GM23338 (cell line): ENCODE results near the gene RXFP1. TPM values are rescaled to one million over a fixed set of nuclear protein-coding genes. Genes with fewer than 3 reads are reported as not detected.

Source experiments
- ATAC-seq: fragments of 200-7000 bp; cut with Tn5 transposase; 3 replicates; pipeline ENCODE4 v1.9.1; 2020
- DNase-seq: peaks from one replicate; pipeline ENCODE4 v3.0.0-alpha.2; 2015; ENCODE audit warnings: low spot score
- H2AFZ ChIP-seq: fragments of 200-600 bp; sonication (generic); 2 replicates; pipeline ENCODE4 v1.8.0; 2016; ENCODE audit warnings: antibody characterized with exemption, mild to moderate bottlenecking, moderate library complexity
- H3F3A ChIP-seq: fragments of 200-600 bp; sonication (generic); replicated peaks from 2 replicates; pipeline ENCODE4 v1.8.0; 2017; ENCODE audit warnings: antibody characterized with exemption, mixed run types, low read depth
- H3K27ac ChIP-seq: fragments of 200-600 bp; sonication (generic); 2 replicates; pipeline ENCODE4 v1.6.1; 2016; ENCODE audit warnings: low read depth
- H3K27me3 ChIP-seq: fragments of 200-600 bp; sonication (generic); 2 replicates; pipeline ENCODE4 v1.8.0; 2016; ENCODE audit warnings: mild to moderate bottlenecking, mixed run types, moderate library complexity; ENCODE audit not compliant: insufficient read depth
- H3K36me3 ChIP-seq: fragments of 200-600 bp; sonication (generic); 2 replicates; pipeline ENCODE4 v1.8.0; 2016; ENCODE audit warnings: mild to moderate bottlenecking; ENCODE audit not compliant: insufficient read depth
- H3K4me1 ChIP-seq: fragments of 200-600 bp; sonication (generic); 2 replicates; pipeline ENCODE4 v1.8.0; 2016; ENCODE audit warnings: mild to moderate bottlenecking, moderate library complexity; ENCODE audit not compliant: insufficient read depth
- H3K4me2 ChIP-seq: fragments of 200-600 bp; sonication (generic); 2 replicates; pipeline ENCODE4 v1.7.1; 2017; ENCODE audit warnings: mixed run types
- H3K4me3 ChIP-seq: fragments of 200-600 bp; sonication (generic); 2 replicates; pipeline ENCODE4 v1.6.1; 2016; ENCODE audit warnings: mixed run types
- H3K79me2 ChIP-seq: fragments of 200-600 bp; sonication (generic); replicated peaks from 2 replicates; pipeline ENCODE4 v1.8.0; 2017; ENCODE audit warnings: mild to moderate bottlenecking; ENCODE audit not compliant: insufficient read depth
- H3K9me2 ChIP-seq: fragments of 200-600 bp; sonication (generic); 2 replicates; pipeline ENCODE4 v1.8.0; 2017; ENCODE audit not compliant: insufficient read depth
- H4K20me1 ChIP-seq: fragments of 200-600 bp; sonication (generic); replicated peaks from 2 replicates; pipeline ENCODE4 v1.8.0; 2017; ENCODE audit warnings: mild to moderate bottlenecking; ENCODE audit not compliant: insufficient read depth
- H3K27ac Mint-ChIP-seq: 2 replicates; pipeline ENCODE4 v1.8.0; 2020; ENCODE audit warnings: inconsistent platforms, mild to moderate bottlenecking, moderate library complexity, mixed read lengths
- H3K27me3 Mint-ChIP-seq: 3 replicates; pipeline ENCODE4 v1.8.0; 2022; ENCODE audit warnings: low read depth, mild to moderate bottlenecking, moderate library complexity, mixed read lengths, inconsistent platforms; ENCODE audit not compliant: insufficient read depth, poor library complexity
- H3K36me3 Mint-ChIP-seq: 3 replicates; pipeline ENCODE4 v1.8.0; 2021; ENCODE audit warnings: low read depth, mild to moderate bottlenecking, inconsistent platforms, moderate library complexity, mixed read lengths
- H3K4me1 Mint-ChIP-seq: 3 replicates; pipeline ENCODE4 v1.8.0; 2020; ENCODE audit warnings: mild to moderate bottlenecking, inconsistent platforms, mixed read lengths
- H3K4me3 Mint-ChIP-seq: 3 replicates; pipeline ENCODE4 v1.8.0; 2021; ENCODE audit warnings: moderate library complexity, mild to moderate bottlenecking, inconsistent platforms, mixed read lengths
- H3K9me3 Mint-ChIP-seq: 3 replicates; pipeline ENCODE4 v1.8.0; 2020; ENCODE audit warnings: moderate library complexity, mild to moderate bottlenecking, inconsistent platforms, mixed read lengths
- CREB1 ChIP-seq: fragments of 250-450 bp; sonication (Bioruptor Pico); IDR thresholded peaks from 2 replicates; pipeline ENCODE4 v1.5.0; 2020; ENCODE audit warnings: low read depth, mild to moderate bottlenecking, moderate library complexity
- EZH2 ChIP-seq: fragments of 200-600 bp; sonication (generic); IDR thresholded peaks from one replicate; pipeline ENCODE4 v1.8.0; 2017; ENCODE audit warnings: antibody characterized with exemption, mild to moderate bottlenecking, low read depth; ENCODE audit not compliant: unreplicated experiment
- EZH2phosphoT487 ChIP-seq: fragments of 200-600 bp; sonication (generic); IDR thresholded peaks from one replicate; pipeline ENCODE4 v1.8.1; 2018; ENCODE audit warnings: antibody characterized with exemption; ENCODE audit not compliant: unreplicated experiment
- POLR2AphosphoS5 ChIP-seq: IDR thresholded peaks from 2 replicates; pipeline ENCODE4 v1.6.1; 2016; ENCODE audit warnings: antibody characterized with exemption, low read depth
- REST ChIP-seq: IDR thresholded peaks from one replicate; pipeline ENCODE4 v1.6.1; 2018; ENCODE audit warnings: antibody characterized with exemption; ENCODE audit not compliant: unreplicated experiment
- STAT1 ChIP-seq: IDR thresholded peaks from one replicate; pipeline ENCODE4 v1.6.1; 2016; ENCODE audit warnings: antibody characterized with exemption; ENCODE audit not compliant: unreplicated experiment
- ZNF331 ChIP-seq: fragments of 250-450 bp; sonication (Bioruptor Pico); IDR thresholded peaks from 2 replicates; pipeline ENCODE4 v1.5.0; 2020; ENCODE audit warnings: low read depth, mild to moderate bottlenecking, moderate library complexity
- polyA plus RNA-seq: library from polyadenylated mRNA; unstranded; fragments of >200 nt; fragmentation: Nextera tagmentation; extraction: Ambion mirVana; gene quantifications from 2 replicates; pipeline ENCODE4 v1.2.1, GENCODE V29; 2016
- total RNA-seq: library from RNA; depleted of rRNA; stranded (reverse); fragments of >200 nt; shearing (Covaris generic); gene quantifications from 2 replicates; pipeline ENCODE4 v1.2.3, GENCODE V29; 2014
- TF ChIP-seq, protein P1 (sequence below), 2 experiments: fragments of 200-600 bp in 1 of 2; sonication (generic) in 1 of 2; conservative IDR thresholded peaks; 2 replicates each; pipeline versions ENCODE4 v1.5.1 to v1.6.1; 2016 to 2017; ENCODE audit warnings: antibody characterized with exemption in 2 of 2, low read depth in 2 of 2, mild to moderate bottlenecking in 2 of 2, moderate library complexity in 1 of 2
- TF ChIP-seq, protein P2 (sequence below): IDR thresholded peaks from 2 replicates; pipeline ENCODE4 v1.6.1; 2016; ENCODE audit warnings: antibody characterized with exemption

Gene RXFP1
- total and polyA plus RNA-seq, 2 experiments from 2014 or later: 0.63 TPM; not detected in 1

DNA sequence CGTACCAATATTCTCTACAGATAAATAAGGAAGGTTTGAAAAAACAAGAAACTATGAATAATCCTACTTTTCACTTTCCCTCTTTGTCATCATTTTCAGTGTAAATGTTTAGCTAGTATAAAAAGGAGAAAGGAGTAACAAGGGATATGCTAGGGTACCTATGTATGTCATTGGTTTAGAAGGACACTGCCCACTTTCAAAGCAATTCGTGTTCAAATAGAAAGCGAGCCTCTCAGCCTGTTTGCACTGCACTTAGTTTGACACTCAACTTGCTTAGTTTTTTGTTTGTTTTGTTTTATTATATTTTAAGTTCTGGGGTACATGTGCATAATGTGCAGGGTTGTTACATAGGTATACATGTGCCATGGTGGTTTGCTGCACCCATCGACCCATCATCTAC is 21.6 kb upstream of the RXFP1 start:
- no peaks in the 10 kb centered on the region for H4K20me1 ChIP-seq
- no peak for ATAC-seq
- H3F3A ChIP-seq: no peaks in the 10 kb centered on the region
- Mint-ChIP-seq H3K9me3 (peaks cover 3% of the 10 kb centered on the region; the same call in 2 of the 3 replicates), H3K27ac (no peak overlapping the region), H3K27me3 (peaks cover 2% of the 10 kb centered on the region), H3K4me3 (no peak overlapping the region), H3K36me3 (no peaks in the 10 kb centered on the region), H3K4me1 (no peaks in the 10 kb centered on the region)
- H3K4me3 ChIP-seq: no peak overlapping the region
- no peak overlapping the region for H3K27ac ChIP-seq
- H3K79me2 ChIP-seq: no peaks in the 10 kb centered on the region
- no peak for DNase-seq
- no peaks in the 10 kb centered on the region for H3K9me2 ChIP-seq
- TF ChIP-seq, protein P1, sequence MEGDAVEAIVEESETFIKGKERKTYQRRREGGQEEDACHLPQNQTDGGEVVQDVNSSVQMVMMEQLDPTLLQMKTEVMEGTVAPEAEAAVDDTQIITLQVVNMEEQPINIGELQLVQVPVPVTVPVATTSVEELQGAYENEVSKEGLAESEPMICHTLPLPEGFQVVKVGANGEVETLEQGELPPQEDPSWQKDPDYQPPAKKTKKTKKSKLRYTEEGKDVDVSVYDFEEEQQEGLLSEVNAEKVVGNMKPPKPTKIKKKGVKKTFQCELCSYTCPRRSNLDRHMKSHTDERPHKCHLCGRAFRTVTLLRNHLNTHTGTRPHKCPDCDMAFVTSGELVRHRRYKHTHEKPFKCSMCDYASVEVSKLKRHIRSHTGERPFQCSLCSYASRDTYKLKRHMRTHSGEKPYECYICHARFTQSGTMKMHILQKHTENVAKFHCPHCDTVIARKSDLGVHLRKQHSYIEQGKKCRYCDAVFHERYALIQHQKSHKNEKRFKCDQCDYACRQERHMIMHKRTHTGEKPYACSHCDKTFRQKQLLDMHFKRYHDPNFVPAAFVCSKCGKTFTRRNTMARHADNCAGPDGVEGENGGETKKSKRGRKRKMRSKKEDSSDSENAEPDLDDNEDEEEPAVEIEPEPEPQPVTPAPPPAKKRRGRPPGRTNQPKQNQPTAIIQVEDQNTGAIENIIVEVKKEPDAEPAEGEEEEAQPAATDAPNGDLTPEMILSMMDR (conservative IDR thresholded peaks at IDR 0.05; ENCODE audit: low read depth in 2 of 2): no peak
- TF ChIP-seq, protein P2, sequence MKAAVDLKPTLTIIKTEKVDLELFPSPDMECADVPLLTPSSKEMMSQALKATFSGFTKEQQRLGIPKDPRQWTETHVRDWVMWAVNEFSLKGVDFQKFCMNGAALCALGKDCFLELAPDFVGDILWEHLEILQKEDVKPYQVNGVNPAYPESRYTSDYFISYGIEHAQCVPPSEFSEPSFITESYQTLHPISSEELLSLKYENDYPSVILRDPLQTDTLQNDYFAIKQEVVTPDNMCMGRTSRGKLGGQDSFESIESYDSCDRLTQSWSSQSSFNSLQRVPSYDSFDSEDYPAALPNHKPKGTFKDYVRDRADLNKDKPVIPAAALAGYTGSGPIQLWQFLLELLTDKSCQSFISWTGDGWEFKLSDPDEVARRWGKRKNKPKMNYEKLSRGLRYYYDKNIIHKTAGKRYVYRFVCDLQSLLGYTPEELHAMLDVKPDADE: no peak
- no peak for TF ChIP-seq STAT1
- no peak for TF ChIP-seq CREB1 (CRISPR knock-in tag)
- TF ChIP-seq POLR2AphosphoS5: no peak
- no peak for TF ChIP-seq EZH2phosphoT487
- H2AFZ ChIP-seq: no peak overlapping the region
- no peaks in the 10 kb centered on the region for H3K4me1 ChIP-seq
- H3K36me3 ChIP-seq: no peaks in the 10 kb centered on the region
- H3K27me3 ChIP-seq: no peaks in the 10 kb centered on the region
- H3K4me2 ChIP-seq: no peak overlapping the region

DNA sequence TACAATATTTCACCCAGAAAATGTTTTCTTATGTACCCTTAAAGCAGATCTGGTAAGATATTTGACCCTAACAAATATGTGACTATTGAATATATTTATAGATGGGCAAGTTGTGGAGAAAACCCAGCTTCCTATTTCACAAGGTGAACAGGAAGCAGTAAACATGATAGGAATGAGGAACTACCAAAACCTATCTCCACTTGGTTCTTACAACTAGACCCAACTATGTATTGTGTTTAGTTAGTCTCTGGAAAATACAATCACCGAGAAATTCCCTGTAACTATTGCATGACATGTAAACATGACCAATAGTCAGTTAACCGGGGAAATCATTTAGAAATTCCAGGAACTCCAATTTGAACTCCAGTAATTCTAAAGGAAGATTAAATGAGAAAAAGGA is 8.4 kb upstream of the RXFP1 start:
- no peak overlapping the region for H3K4me3 Mint-ChIP-seq
- no peaks in the 10 kb centered on the region for H3K79me2 ChIP-seq
- H3K4me2 ChIP-seq: no peak overlapping the region
- H3K36me3 Mint-ChIP-seq: no peaks in the 10 kb centered on the region
- no peaks in the 10 kb centered on the region for H3F3A ChIP-seq
- no peaks in the 10 kb centered on the region for H4K20me1 ChIP-seq
- H3K27ac Mint-ChIP-seq: no peak overlapping the region
- H3K27me3 Mint-ChIP-seq: no peaks in the 10 kb centered on the region
- no peak overlapping the region for H2AFZ ChIP-seq
- DNase-seq (no peak), ATAC-seq (no peak)
- no peaks in the 10 kb centered on the region for H3K9me3 Mint-ChIP-seq
- H3K4me3 ChIP-seq: no peak overlapping the region
- no peaks in the 10 kb centered on the region for H3K4me1 ChIP-seq
- H3K27ac ChIP-seq: no peak overlapping the region
- no peaks in the 10 kb centered on the region for H3K36me3 ChIP-seq
- H3K9me2 ChIP-seq: no peaks in the 10 kb centered on the region
- H3K27me3 ChIP-seq: no peaks in the 10 kb centered on the region
- H3K4me1 Mint-ChIP-seq: no peaks in the 10 kb centered on the region
- TF ChIP-seq STAT1 (no peak), EZH2 (no peak), POLR2AphosphoS5 (no peak), ZNF331 (no peak), REST (no peak), EZH2phosphoT487 (no peak)
- TF ChIP-seq, protein P1 (conservative IDR thresholded peaks at IDR 0.05; ENCODE audit: low read depth in 2 of 2): no peak
